Activated CD8-positive, alpha-beta T cell treated with anti-CD3 and anti-CD28 coated beads, Interleukin-2, amount 10 ng/mL, durations not matched to agents 7 days and 5 days (primary cell): ENCODE measurements around the gene ACOT8. TPM values are rescaled to one million over a fixed set of nuclear protein-coding genes. Genes with fewer than 3 reads are reported as not detected.

Experiments
- ATAC-seq: fragments of 150-1000 bp; cut with Tn5 transposase; one replicate; pipeline ENCODE4 v1.10.0; 2021; ENCODE audit warnings: moderate library complexity
- CTCF ChIA-PET: fragments of 350-600 bp; sonication (Branson Sonifier 250); formaldehyde crosslinking; loops from one replicate; lab custom pipeline; 2021; ENCODE audit warnings: antibody characterized with exemption; lab: Charles Lee
- POLR2A ChIA-PET: fragments of 350-600 bp; sonication (Branson Sonifier 250); formaldehyde crosslinking; loops from one replicate; lab custom pipeline; 2021; ENCODE audit warnings: antibody characterized with exemption; lab: Charles Lee
- DNase-seq: peaks from one replicate; pipeline ENCODE4 v3.0.0-alpha.2; 2020
- H3K27ac Mint-ChIP-seq: one replicate; pipeline ENCODE4 v1.8.0; 2021; ENCODE audit warnings: mild to moderate bottlenecking, mixed read lengths
- H3K27me3 Mint-ChIP-seq: one replicate; pipeline ENCODE4 v1.8.0; 2021; ENCODE audit warnings: low read depth, mixed read lengths
- H3K36me3 Mint-ChIP-seq: one replicate; pipeline ENCODE4 v1.8.0; 2021; ENCODE audit warnings: low read depth, mixed read lengths
- H3K4me1 Mint-ChIP-seq: one replicate; pipeline ENCODE4 v1.8.0; 2021; ENCODE audit warnings: low read depth, mixed read lengths
- H3K4me3 Mint-ChIP-seq: one replicate; pipeline ENCODE4 v1.8.0; 2021; ENCODE audit warnings: mild to moderate bottlenecking, mixed read lengths
- H3K9me3 Mint-ChIP-seq: one replicate; pipeline ENCODE4 v1.8.0; 2022; ENCODE audit warnings: mixed read lengths; ENCODE audit not compliant: insufficient read depth
- total RNA-seq, 2 experiments: library from RNA; stranded (reverse); gene quantifications; one replicate each; pipeline ENCODE4 v1.2.3, GENCODE V29; 2021

ACOT8 gene
- total RNA-seq, 2 experiments from 2014 or later, result 29.3 to 32.1 TPM

DNA sequence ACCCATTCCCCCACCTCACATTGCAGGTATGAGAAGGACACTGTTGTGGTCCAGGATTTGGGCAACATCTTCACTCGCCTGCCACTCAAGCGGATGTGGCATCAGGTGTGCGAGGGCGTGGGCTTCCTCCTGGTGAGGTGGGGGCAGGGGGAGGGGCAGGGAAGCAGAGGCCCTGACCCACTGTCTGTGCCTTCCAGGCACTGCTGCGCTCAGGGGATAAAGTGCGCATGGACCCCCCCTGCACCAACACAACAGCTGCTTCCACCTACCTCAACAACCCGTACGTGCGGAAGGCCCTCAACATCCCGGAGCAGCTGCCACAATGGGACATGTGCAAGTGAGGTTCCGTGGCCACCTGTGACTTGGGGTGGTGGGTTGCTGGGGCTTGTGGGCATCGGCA is 37.6 kb upstream of the ACOT8 start:
- POLR2A ChIA-PET, result no interaction called here
- H3K27ac Mint-ChIP-seq, result no peak overlapping the region
- ATAC-seq, result no peak
- no peak overlapping the region for H3K4me3 Mint-ChIP-seq
- peaks cover 6% of the 10 kb centered on the region for H3K36me3 Mint-ChIP-seq
- CTCF ChIA-PET, result no interaction called here
- peaks cover 37% of the 10 kb centered on the region for H3K4me1 Mint-ChIP-seq
- H3K27me3 Mint-ChIP-seq, result no peaks in the 10 kb centered on the region
- no peak for DNase-seq
- no peaks in the 10 kb centered on the region for H3K9me3 Mint-ChIP-seq

GRCh38 chr20:45893831-45894230 is 36.6 kb upstream of the ACOT8 start:
- H3K27me3 Mint-ChIP-seq, result no peaks in the 10 kb centered on the region
- DNase-seq (no peak), ATAC-seq (no peak)
- H3K27ac Mint-ChIP-seq, result no peak overlapping the region
- H3K4me1 Mint-ChIP-seq, result peaks cover 41% of the 10 kb centered on the region
- H3K36me3 Mint-ChIP-seq, result peaks cover 6% of the 10 kb centered on the region
- CTCF ChIA-PET, result no interaction called here
- POLR2A ChIA-PET, result interaction anchor here (0.6 to 2.4 kb wide), 2 partner anchors 9 to 55 kb away, joined by 4 to 6 read pairs; no protein-coding TSS in a partner anchor
- no peaks in the 10 kb centered on the region for H3K9me3 Mint-ChIP-seq
- no peak overlapping the region for H3K4me3 Mint-ChIP-seq

DNA sequence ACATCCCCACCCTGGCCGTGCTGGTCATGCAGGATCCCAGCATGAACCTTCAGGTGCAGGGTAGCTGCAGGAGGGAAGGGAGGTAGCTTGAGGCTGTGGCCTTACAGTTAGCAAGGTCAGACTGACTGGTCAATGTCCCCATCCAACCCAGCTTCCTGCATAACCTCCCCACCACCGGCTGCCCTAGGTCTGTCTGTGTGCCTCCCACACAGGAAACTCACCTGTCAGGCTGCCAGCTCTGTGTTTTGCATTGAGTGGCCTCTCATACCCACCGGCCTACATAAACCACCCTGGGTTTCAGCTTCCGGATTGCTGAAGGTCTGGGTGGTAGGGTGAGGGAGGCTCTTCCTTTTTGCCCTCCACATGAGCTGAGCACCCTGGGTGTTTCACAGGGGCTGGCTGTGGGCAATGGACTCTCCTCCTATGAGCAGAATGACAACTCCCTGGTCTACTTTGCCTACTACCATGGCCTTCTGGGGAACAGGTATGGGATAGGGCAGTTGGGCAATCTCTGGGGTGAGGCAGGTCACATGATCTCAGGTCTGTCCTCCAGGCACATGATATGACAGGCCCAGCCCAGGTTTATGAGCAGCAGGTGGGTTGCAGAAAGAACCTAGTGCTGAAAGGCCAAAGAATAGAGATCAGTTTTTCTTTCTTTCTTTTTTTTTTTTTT is 35.8 kb upstream of the ACOT8 start:
- ChIA-PET POLR2A (interaction anchor here (0.8 to 4.6 kb wide), 6 partner anchors 12 to 101 kb away, joined by 3 to 39 read pairs (median 5); partner anchors contain the start of genes DNTTIP1, PCIF1, WFDC3 and ZSWIM1), CTCF (interaction anchor here (1.4 to 2.0 kb wide), 2 partner anchors 69 to 77 kb away, joined by 7 to 10 read pairs; no protein-coding TSS in a partner anchor)
- DNase-seq (no peak), ATAC-seq (no peak)
- H3K4me1 Mint-ChIP-seq, result peaks cover 41% of the 10 kb centered on the region
- H3K27ac Mint-ChIP-seq, result peak overlapping the region; percentile 82
- peaks cover 5% of the 10 kb centered on the region for H3K36me3 Mint-ChIP-seq
- H3K27me3 Mint-ChIP-seq, result no peaks in the 10 kb centered on the region
- peak overlapping the region; percentile 87 for H3K4me3 Mint-ChIP-seq
- no peaks in the 10 kb centered on the region for H3K9me3 Mint-ChIP-seq

DNA sequence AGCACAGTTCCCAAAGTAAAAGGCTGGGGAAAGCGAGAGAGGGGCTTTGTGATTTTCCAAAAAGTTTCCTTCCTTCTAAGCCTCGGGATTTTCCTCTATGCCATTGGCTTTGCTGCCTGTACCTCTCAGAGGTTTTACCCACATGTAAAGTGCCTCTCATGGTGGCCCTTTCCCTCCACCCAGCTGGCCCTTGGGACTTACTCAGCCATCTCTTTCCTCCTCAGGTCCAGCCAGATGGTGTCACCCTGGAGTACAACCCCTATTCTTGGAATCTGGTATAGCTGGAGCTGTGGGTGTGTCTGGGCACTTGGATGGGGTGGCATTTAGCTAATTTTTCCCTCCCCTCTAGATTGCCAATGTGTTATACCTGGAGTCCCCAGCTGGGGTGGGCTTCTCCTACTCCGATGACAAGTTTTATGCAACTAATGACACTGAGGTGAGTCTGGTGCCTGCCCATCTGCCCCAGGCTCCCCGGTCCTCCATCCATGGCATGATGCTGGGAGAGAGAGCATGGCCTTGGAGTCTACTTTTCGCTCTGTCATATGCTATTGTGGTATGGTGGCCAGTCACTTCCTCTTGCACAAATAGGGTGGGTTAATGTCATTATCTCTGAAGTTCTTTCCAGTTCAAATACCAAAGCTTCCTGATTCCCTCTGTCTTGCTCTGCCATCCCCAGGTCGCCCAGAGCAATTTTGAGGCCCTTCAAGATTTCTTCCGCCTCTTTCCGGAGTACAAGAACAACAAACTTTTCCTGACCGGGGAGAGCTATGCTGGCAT is 35.0 kb upstream of the ACOT8 start:
- peak overlapping the region; percentile 82 for H3K27ac Mint-ChIP-seq
- POLR2A ChIA-PET, result interaction anchor here (0.6 to 4.6 kb wide), 9 partner anchors 9 to 472 kb away, joined by 3 to 39 read pairs (median 4); partner anchors contain the start of genes DNTTIP1, PCIF1, WFDC3 and ZSWIM1
- no peaks in the 10 kb centered on the region for H3K27me3 Mint-ChIP-seq
- peak overlapping the region; percentile 87 for H3K4me3 Mint-ChIP-seq
- H3K4me1 Mint-ChIP-seq, result peaks cover 41% of the 10 kb centered on the region
- H3K9me3 Mint-ChIP-seq, result no peaks in the 10 kb centered on the region
- ATAC-seq (no peak), DNase-seq (no peak)
- peaks cover 2% of the 10 kb centered on the region for H3K36me3 Mint-ChIP-seq
- CTCF ChIA-PET, result interaction anchor here (1.4 to 2.0 kb wide), 2 partner anchors 68 to 78 kb away, joined by 7 to 10 read pairs; no protein-coding TSS in a partner anchor

DNA sequence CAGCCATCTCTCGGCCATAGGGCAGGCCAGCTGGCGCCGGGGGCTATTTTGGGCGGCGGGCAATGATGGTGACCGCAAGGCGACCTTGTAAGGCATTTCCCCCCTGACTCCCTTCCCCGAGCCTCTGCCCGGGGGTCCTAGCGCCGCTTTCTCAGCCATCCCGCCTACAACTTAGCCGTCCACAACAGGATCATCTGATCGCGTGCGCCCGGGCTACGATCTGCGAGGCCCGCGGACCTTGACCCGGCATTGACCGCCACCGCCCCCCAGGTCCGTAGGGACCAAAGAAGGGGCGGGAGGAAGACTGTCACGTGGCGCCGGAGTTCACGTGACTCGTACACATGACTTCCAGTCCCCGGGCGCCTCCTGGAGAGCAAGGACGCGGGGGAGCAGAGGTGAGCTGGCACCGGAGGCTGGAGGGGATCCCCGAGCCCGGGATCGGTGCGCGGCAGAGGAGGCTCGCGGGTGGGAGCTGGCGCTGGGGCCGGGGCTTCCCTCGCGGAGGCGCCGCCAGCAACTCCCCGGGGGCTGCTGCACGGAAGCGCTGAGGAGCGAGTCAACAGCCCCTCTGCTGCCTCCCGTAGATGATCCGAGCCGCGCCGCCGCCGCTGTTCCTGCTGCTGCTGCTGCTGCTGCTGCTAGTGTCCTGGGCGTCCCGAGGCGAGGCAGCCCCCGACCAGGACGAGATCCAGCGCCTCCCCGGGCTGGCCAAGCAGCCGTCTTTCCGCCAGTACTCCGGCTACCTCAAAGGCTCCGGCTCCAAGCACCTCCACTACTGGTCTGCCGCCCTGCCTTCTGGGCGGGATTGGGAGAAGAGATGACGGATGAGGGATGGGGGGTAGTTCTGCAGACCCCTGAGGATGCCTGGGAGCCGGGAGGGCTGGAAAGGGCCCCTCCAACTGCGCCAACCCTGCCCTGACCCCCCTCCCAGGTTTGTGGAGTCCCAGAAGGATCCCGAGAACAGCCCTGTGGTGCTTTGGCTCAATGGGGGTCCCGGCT is 34.1 kb upstream of the ACOT8 start, which contains the start of the genes CTSA and NEURL2:
Gene CTSA (plus strand): TSS at position 351 of the 999 bp plus-strand sequence. CDS start 234 bp downstream, at position 585.
Gene NEURL2 (minus strand): TSS at position 224 of the 999 bp plus-strand sequence. CDS start 217 bp downstream, at position 7.
- DNase-seq, result peak; percentile 91

DNA sequence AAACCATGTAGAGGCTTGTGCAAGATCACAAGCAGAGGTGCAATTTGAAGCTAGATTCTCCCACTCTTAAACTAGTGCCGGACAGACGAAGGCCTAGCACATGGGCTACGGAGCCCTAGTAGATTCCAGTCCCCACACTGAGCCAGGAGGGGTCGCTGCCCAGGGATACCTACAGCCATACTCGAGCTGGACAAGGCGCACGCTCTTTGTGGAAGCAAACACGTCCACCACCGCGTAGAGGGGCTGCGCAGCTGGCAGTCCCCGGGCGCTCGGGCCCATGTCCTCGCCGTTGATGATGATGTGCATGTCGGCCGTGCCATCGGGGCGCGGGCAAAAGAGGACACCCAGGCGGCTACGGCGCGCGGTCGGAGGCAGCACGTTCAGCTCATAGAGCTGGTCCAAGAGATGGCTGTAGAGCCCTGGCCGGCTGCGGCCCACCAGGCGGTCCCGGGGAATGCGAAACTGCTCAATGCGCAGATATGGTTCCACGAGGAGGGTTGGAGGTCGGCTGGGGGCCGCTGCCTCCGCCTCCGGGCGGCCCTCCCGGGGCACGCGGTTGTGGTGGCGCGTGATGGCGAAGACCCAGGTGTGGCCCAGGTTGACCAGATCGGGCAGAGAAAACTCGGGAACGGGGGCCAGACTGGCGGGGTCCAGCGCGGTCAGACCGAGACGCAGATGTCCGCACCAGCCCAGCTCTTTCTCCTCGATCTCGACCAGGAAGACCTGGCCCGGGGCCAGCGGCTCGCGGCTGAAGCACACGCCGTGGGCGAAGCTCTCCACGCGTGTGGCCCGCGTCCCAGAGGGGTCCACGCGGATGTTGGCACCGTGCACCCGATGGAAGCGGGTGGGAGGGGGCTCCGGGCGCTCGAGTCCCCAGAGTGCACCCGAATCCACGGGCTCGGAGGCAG is 33.1 kb upstream of the ACOT8 start:
- ChIA-PET CTCF (interaction anchor here (0.6 to 3.3 kb wide), 14 partner anchors 9 to 123 kb away, joined by 3 to 22 read pairs (median 4); partner anchors contain the start of genes ACOT8 and ZSWIM1), POLR2A (interaction anchor here (0.5 to 4.6 kb wide), 11 partner anchors 9 to 98 kb away, joined by 3 to 39 read pairs (median 3); partner anchors contain the start of genes DNTTIP1, PCIF1, WFDC3 and ZNF335)
- Mint-ChIP-seq H3K36me3 (peaks cover 4% of the 10 kb centered on the region), H3K4me1 (peaks cover 48% of the 10 kb centered on the region), H3K27ac (peak overlapping the region; percentile 61), H3K27me3 (no peaks in the 10 kb centered on the region), H3K4me3 (peak overlapping the region; percentile 87), H3K9me3 (no peaks in the 10 kb centered on the region)
- ATAC-seq, result peak; percentile 36
- DNase-seq, result peak; percentile 58

More for the DNA sequence above, 34.1 kb upstream of the ACOT8 start, which contains the start of the genes CTSA and NEURL2:
- peak; percentile 87 for ATAC-seq
- Mint-ChIP-seq H3K4me1 (peaks cover 43% of the 10 kb centered on the region), H3K36me3 (peaks cover 4% of the 10 kb centered on the region), H3K4me3 (peak within 1 kb of the TSS; percentile 87), H3K9me3 (no peaks in the 10 kb centered on the region), H3K27ac (peak within 1 kb of the TSS; percentile 82), H3K27me3 (no peaks in the 10 kb centered on the region)
- ChIA-PET POLR2A (interaction anchor here (0.5 to 4.6 kb wide), 16 partner anchors 10 to 471 kb away, joined by 3 to 39 read pairs (median 3); partner anchors contain the start of genes DNTTIP1, PCIF1, WFDC3 and ZNF335), CTCF (interaction anchor here (0.8 to 3.3 kb wide), 9 partner anchors 10 to 122 kb away, joined by 3 to 22 read pairs (median 4); partner anchors contain the start of genes ACOT8 and ZSWIM1)

DNA sequence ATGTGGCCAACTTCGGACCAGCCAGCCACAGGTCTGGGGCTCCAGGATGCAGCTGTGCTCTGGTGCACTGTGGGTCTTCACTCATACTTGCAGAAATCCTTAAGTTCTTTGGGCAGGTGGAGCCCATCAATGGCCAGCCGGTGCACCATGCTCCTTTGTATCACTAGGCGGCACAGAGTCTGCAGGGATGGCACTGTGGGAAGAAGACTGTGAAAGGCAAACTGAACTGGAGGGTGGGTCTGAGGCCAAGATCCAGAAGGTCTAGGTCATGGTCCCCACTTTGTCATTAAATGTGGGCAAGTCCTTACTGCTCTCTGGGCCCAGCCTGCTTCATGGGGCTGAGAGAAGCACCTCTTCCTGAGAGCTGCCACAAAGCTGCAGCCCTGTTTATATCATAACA is 31.5 kb upstream of the ACOT8 start:
- Mint-ChIP-seq H3K9me3 (no peaks in the 10 kb centered on the region), H3K4me3 (no peak overlapping the region), H3K27me3 (no peaks in the 10 kb centered on the region), H3K36me3 (peaks cover 12% of the 10 kb centered on the region), H3K27ac (no peak overlapping the region), H3K4me1 (peaks cover 45% of the 10 kb centered on the region)
- CTCF ChIA-PET, result interaction anchor here (1.5 to 3.3 kb wide), 4 partner anchors 7 to 90 kb away, joined by 3 to 22 read pairs (median 12); partner anchors contain the start of gene ZSWIM1
- POLR2A ChIA-PET, result interaction anchor here (1.7 to 3.1 kb wide), 2 partner anchors 8 to 46 kb away, joined by 8 to 27 read pairs; partner anchors contain the start of genes PCIF1 and ZSWIM1
- ATAC-seq (no peak), DNase-seq (no peak)

GRCh38 chr20:45887346-45887715 is 30.1 kb upstream of the ACOT8 start, which contains the start of gene SPATA25:
Gene SPATA25, minus strand, starts transcription at chr20:45887622. Its CDS starts 32 bp downstream, at chr20:45887590.
- Mint-ChIP-seq H3K4me1 (peaks cover 48% of the 10 kb centered on the region), H3K27ac (no peak within 1 kb of the TSS)

DNA sequence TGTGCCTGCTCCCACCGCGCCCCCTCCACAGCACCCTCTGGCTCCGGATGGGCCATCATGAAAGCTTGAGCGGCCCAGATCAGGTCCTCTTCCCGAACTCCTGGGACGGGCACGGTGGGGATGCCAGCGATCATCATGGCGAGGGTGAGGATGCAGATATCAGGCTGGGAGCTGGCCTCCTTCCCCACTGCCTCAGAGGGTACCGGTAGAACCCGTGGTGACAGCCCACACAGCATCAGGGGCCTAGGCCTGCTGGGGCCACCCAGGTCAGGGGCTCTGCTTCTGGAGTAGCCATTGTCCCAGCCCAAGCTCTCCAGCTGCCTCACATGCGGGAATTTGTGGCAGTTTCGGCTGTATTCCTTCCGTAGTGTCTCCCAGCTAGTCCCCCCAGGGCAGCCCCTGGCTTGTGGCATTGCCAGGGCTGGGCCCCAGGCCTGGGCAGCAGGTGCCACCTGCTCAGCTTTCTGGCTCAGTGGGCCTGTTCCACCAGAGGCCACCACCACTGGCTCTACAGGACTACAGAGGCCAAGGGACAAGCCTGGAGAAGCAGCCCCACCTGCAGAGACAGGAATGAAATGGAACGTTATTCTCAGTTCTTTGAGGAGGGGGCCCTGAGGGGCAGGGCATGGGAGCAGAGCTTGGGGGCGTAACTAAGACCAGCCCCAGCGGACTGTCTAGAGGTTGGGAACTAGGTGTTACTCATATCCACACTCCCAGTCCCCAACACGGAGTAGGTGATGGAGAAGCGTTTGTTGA is 29.6 kb upstream of the ACOT8 start:
- ATAC-seq (no peak), DNase-seq (no peak)
- Mint-ChIP-seq H3K9me3 (no peaks in the 10 kb centered on the region), H3K27ac (no peak overlapping the region), H3K4me1 (peaks cover 46% of the 10 kb centered on the region), H3K36me3 (peaks cover 29% of the 10 kb centered on the region), H3K27me3 (no peaks in the 10 kb centered on the region), H3K4me3 (no peak overlapping the region)
- CTCF ChIA-PET, result interaction anchor here (0.7 to 1.9 kb wide), 3 partner anchors 23 to 88 kb away, joined by 3 to 8 read pairs (median 3); no protein-coding TSS in a partner anchor
- POLR2A ChIA-PET, result interaction anchor here (1.2 kb wide), 1 partner anchor 50 kb away, joined by 4 read pairs; no protein-coding TSS in a partner anchor

More at GRCh38 chr20:45887346-45887715, 30.1 kb upstream of the ACOT8 start, which contains the start of gene SPATA25:
- DNase-seq (no peak), ATAC-seq (no peak)
- H3K9me3 Mint-ChIP-seq, result no peaks in the 10 kb centered on the region
- POLR2A ChIA-PET, result interaction anchor here (1.2 to 1.7 kb wide), 2 partner anchors 47 to 50 kb away, joined by 4 to 8 read pairs; partner anchors contain the start of gene PCIF1
- no peak within 1 kb of the TSS for H3K4me3 Mint-ChIP-seq
- H3K27me3 Mint-ChIP-seq, result no peaks in the 10 kb centered on the region
- CTCF ChIA-PET, result interaction anchor here (0.7 to 1.5 kb wide), 4 partner anchors 23 to 89 kb away, joined by 3 read pairs; no protein-coding TSS in a partner anchor
- H3K36me3 Mint-ChIP-seq, result peaks cover 25% of the 10 kb centered on the region
